Upper lobe of left lung (tissue), 6 donors: ENCODE measurements around the gene SYT9. TPM values are rescaled to one million over a fixed set of nuclear protein-coding genes. Genes with fewer than 3 reads are reported as not detected.

Source experiments
- ATAC-seq, 2 donors: fragments of 200-7000 bp; cut with Tn5 transposase; one replicate each; pipeline ENCODE4 v1.9.1; 2022; ENCODE audit warnings: mild to moderate bottlenecking in 2 of 2, moderate library complexity in 2 of 2; ENCODE audit not compliant: low FRiP score in 2 of 2
- DNase-seq, 2 donors: peaks; one replicate each; pipeline ENCODE4 v3.0.0-alpha.2; 2019 to 2020
- H3K27ac ChIP-seq, 4 donors: fragments of 200-600 bp; sonication (generic); one replicate each; pipeline ENCODE4 v1.5.1; 2016 to 2019
- H3K27me3 ChIP-seq, 4 donors: fragments of 200-600 bp; sonication (generic); one replicate each; pipeline ENCODE4 v1.5.1; 2017 to 2019
- H3K36me3 ChIP-seq, 4 donors: fragments of 200-600 bp; sonication (generic); one replicate each; pipeline ENCODE4 v1.5.1; 2016 to 2019
- H3K4me1 ChIP-seq, 4 donors: fragments of 200-600 bp; sonication (generic); one replicate each; pipeline ENCODE4 v1.5.1; 2018 to 2019
- H3K4me3 ChIP-seq, 4 donors: fragments of 200-600 bp; sonication (generic); one replicate each; pipeline ENCODE4 v1.5.1; 2017 to 2019; ENCODE audit warnings: mild to moderate bottlenecking in 2 of 4, moderate library complexity in 1 of 4
- H3K9me3 ChIP-seq, 4 donors: fragments of 200-600 bp; sonication (generic); one replicate each; pipeline ENCODE4 v1.5.1; 2018 to 2019
- CTCF ChIP-seq, 6 experiments: fragments of 450-650 bp in 4 of 6; fragments of 200-600 bp in 2 of 6; sonication (generic) in 2 of 6; IDR thresholded peaks; one replicate each; pipeline ENCODE4 v1.5.1; 2016 to 2019; ENCODE audit warnings: antibody characterized with exemption in 6 of 6
- EP300 ChIP-seq, 4 donors: sonication (generic); formaldehyde crosslinking; IDR thresholded peaks; one replicate each; pipeline ENCODE4 v1.5.1; 2017; ENCODE audit warnings: antibody characterized with exemption in 4 of 4, control low read depth in 2 of 4
- POLR2A ChIP-seq, 4 donors: fragments of 450-650 bp; IDR thresholded peaks; one replicate each; pipeline ENCODE4 v1.5.1; 2016 to 2017; ENCODE audit warnings: antibody characterized with exemption in 4 of 4, mild to moderate bottlenecking in 2 of 4
- POLR2AphosphoS5 ChIP-seq, 2 donors: sonication (generic); formaldehyde crosslinking; IDR thresholded peaks; one replicate each; pipeline ENCODE4 v1.5.1; 2017; ENCODE audit warnings: antibody characterized with exemption in 2 of 2
- WGBS, 2 donors: methylation state at CpG; one replicate each; pipeline ENCODE4 v1.1.5; 2017 to 2018; 5-methylcytosine and 5-hydroxymethylcytosine counted together
- total RNA-seq, 6 donors: library from RNA; depleted of rRNA in 4 of 6; stranded (reverse); fragments of >200 nt in 4 of 6; gene quantifications; one replicate each; pipeline versions ENCODE4 v1.1.0 to v1.2.1, GENCODE V29; 2016 to 2021
- donor health status: DM: no; HTN: no; CAD: no; lungs with moderate emphysema.
- donor health status: DM: no; HTN: yes; CAD: no; lungs with severe emphysema.

Gene SYT9
- total RNA-seq, 6 donors from 2014 or later, result 0.27 to 0.30 TPM; not detected in 4

GRCh38 chr11:7422544-7423331, 171.0 kb downstream of the SYT9 start:
- ATAC-seq, result no peak
- Histone ChIP-seq H3K27ac (no peak overlapping the region), H3K36me3 (no peaks in the 10 kb centered on the region), H3K27me3 (no peaks in the 10 kb centered on the region), H3K9me3 (no peaks in the 10 kb centered on the region), H3K4me3 (no peak overlapping the region), H3K4me1 (no peaks in the 10 kb centered on the region)
- WGBS, 2 donors, result 43 to 48% methylated on average over 5 of the region's 5 CpGs
- no peak for DNase-seq
- no peak for TF ChIP-seq POLR2A (IDR thresholded peaks at IDR 0.05)
- no peak for TF ChIP-seq CTCF (IDR thresholded peaks at IDR 0.05)
- TF ChIP-seq EP300 (IDR thresholded peaks at IDR 0.05), result no peak
- TF ChIP-seq POLR2AphosphoS5 (IDR thresholded peaks at IDR 0.05), result no peak

GRCh38 chr11:7423946-7424345, 172.2 kb downstream of the SYT9 start:
- H3K27ac ChIP-seq, result no peak overlapping the region
- no peak overlapping the region for H3K4me3 ChIP-seq
- no peak for TF ChIP-seq CTCF (IDR thresholded peaks at IDR 0.05)
- TF ChIP-seq EP300 (IDR thresholded peaks at IDR 0.05), result no peak
- TF ChIP-seq POLR2AphosphoS5 (IDR thresholded peaks at IDR 0.05), result no peak
- no peak for TF ChIP-seq POLR2A (IDR thresholded peaks at IDR 0.05)
- H3K4me1 ChIP-seq, result no peaks in the 10 kb centered on the region
- ATAC-seq (no peak), DNase-seq (no peak)
- no peaks in the 10 kb centered on the region for H3K9me3 ChIP-seq
- 75 to 84% methylated on average over 3 of the region's 3 CpGs for WGBS, 2 donors
- no peaks in the 10 kb centered on the region for H3K36me3 ChIP-seq
- H3K27me3 ChIP-seq, result no peaks in the 10 kb centered on the region

DNA sequence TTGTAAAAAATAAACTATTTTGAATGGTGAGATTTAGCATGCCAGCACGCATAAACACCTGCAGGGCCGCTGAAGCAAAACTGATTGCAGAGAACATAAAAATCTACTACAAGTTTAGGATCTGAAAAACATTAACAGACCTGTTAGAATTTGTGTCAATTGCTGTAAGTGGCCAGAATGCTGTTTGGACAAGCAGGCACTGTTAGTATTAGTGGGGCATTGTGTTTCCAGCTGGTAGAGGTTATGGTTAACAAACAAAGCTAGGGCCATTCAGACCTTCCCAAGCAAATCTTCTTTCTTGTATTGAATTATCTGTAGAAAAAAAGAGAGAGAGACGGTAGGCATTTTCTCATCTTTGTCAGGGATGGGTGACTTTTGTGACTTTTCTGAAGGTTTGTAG, 176.0 kb downstream of the SYT9 start:
- TF ChIP-seq EP300 (IDR thresholded peaks at IDR 0.05) (no peak), POLR2A (IDR thresholded peaks at IDR 0.05) (no peak), POLR2AphosphoS5 (IDR thresholded peaks at IDR 0.05) (no peak), CTCF (IDR thresholded peaks at IDR 0.05) (no peak)
- H3K27ac ChIP-seq, result no peak overlapping the region
- 76 to 82% methylated on average over 3 of the region's 3 CpGs for WGBS, 2 donors
- H3K27me3 ChIP-seq, result no peaks in the 10 kb centered on the region
- no peak overlapping the region for H3K4me3 ChIP-seq
- ATAC-seq (no peak), DNase-seq (no peak)
- H3K36me3 ChIP-seq, result no peaks in the 10 kb centered on the region
- no peaks in the 10 kb centered on the region for H3K4me1 ChIP-seq
- H3K9me3 ChIP-seq, result no peaks in the 10 kb centered on the region

DNA sequence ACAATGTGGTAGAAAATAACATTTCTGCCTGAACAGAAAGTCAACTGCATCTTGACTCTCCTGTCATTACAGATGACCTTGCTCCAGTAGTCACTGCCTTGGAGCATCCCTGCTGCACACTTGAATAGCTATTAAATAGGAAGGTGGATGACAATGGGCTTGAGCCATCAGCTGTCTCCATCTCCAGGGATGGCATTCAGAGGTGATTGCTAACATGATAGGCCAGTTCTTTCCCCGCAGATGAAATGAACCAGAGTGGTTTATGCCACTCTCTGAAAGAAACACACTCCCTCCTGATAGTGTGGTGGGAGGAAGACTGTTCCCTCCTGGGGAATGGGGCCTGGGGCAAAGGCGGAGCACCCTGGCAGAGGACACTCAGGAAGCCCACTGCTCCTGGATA, 176.5 kb downstream of the SYT9 start:
- Histone ChIP-seq H3K9me3 (no peaks in the 10 kb centered on the region), H3K27ac (no peak overlapping the region), H3K27me3 (no peaks in the 10 kb centered on the region), H3K36me3 (no peaks in the 10 kb centered on the region), H3K4me3 (no peak overlapping the region), H3K4me1 (no peaks in the 10 kb centered on the region)
- WGBS, 2 donors, result 80 to 88% methylated on average over 2 of the region's 2 CpGs
- DNase-seq, result no peak
- no peak for TF ChIP-seq CTCF (IDR thresholded peaks at IDR 0.05)
- no peak for TF ChIP-seq POLR2A (IDR thresholded peaks at IDR 0.05)
- TF ChIP-seq EP300 (IDR thresholded peaks at IDR 0.05), result no peak
- no peak for ATAC-seq

DNA sequence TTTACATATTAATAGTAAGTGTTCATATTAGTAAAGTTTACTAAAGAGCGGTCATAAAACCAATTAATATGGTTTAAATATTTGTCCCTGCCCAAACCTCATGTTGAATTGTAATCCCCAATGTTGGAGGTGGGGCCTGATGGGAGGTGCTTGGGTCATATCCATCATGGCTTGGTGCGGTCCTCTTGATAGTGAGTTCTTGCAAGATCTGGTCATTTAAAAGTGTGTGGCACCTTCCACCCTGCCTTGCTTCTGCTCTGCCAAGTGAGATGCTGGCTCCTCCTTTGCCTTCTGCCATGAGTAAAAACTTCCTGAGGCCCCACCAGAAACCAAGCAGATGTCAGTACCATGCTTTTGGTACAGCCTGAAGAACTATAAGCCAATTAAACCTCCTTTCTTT, 178.8 kb downstream of the SYT9 start:
- H3K4me1 ChIP-seq, result no peaks in the 10 kb centered on the region
- TF ChIP-seq POLR2AphosphoS5 (IDR thresholded peaks at IDR 0.05) (no peak), EP300 (IDR thresholded peaks at IDR 0.05) (no peak), CTCF (IDR thresholded peaks at IDR 0.05) (no peak), POLR2A (IDR thresholded peaks at IDR 0.05) (no peak)
- 92 to 97% methylated on average over 2 of the region's 2 CpGs for WGBS, 2 donors
- ATAC-seq (no peak), DNase-seq (no peak)
- H3K27me3 ChIP-seq, result no peaks in the 10 kb centered on the region
- no peaks in the 10 kb centered on the region for H3K9me3 ChIP-seq
- H3K36me3 ChIP-seq, result no peaks in the 10 kb centered on the region
- H3K4me3 ChIP-seq, result no peak overlapping the region
- H3K27ac ChIP-seq, result no peak overlapping the region
